Ectodermal cell (in vitro differentiated cells): ENCODE measurements around the gene ALKBH3.

Experiments
- H3K27ac ChIP-seq: 2 replicates; pipeline ENCODE4 v1.7.0; 2013; ENCODE audit warnings: mild to moderate bottlenecking, low read depth, low read length; ENCODE audit not compliant: insufficient read depth, poor library complexity, severe bottlenecking
- H3K27me3 ChIP-seq: 2 replicates; pipeline ENCODE4 v1.7.0; 2013; ENCODE audit warnings: mild to moderate bottlenecking, low read length; ENCODE audit not compliant: insufficient read depth, control insufficient read depth, poor library complexity, severe bottlenecking
- H3K36me3 ChIP-seq: one replicate; pipeline ENCODE4 v1.7.0; 2013; ENCODE audit warnings: low read length; ENCODE audit not compliant: control insufficient read depth, insufficient read depth
- H3K4me1 ChIP-seq: one replicate; pipeline ENCODE4 v1.7.0; 2013; ENCODE audit warnings: low read length; ENCODE audit not compliant: control insufficient read depth, insufficient read depth
- H3K4me3 ChIP-seq: 2 replicates; pipeline ENCODE4 v1.7.0; 2013; ENCODE audit warnings: low read depth, low read length, control low read depth; ENCODE audit not compliant: insufficient read depth
- H3K9me3 ChIP-seq: 2 replicates; pipeline ENCODE4 v1.7.0; 2013; ENCODE audit warnings: mild to moderate bottlenecking, low read length, moderate library complexity; ENCODE audit not compliant: control insufficient read depth
- WGBS, 2 experiments: methylation state at CpG; one replicate each; pipeline ENCODE4 v1.1.7; 2013; ENCODE audit warnings: missing lambda C conversion rate in 2 of 2; 5-methylcytosine and 5-hydroxymethylcytosine counted together

Gene ALKBH3

GRCh38 chr11:43927925-43928707 is 47.5 kb downstream of the ALKBH3 start:
- Histone ChIP-seq H3K9me3 (no peaks in the 10 kb centered on the region), H3K4me1 (peaks cover 33% of the 10 kb centered on the region), H3K36me3 (no peaks in the 10 kb centered on the region), H3K27ac (no peak overlapping the region), H3K27me3 (no peaks in the 10 kb centered on the region), H3K4me3 (no peak overlapping the region)
- WGBS, 2 experiments, result 95 to 96% methylated on average over 13 of the region's 13 CpGs

GRCh38 chr11:43928721-43929120 is 48.1 kb downstream of the ALKBH3 start:
- no peaks in the 10 kb centered on the region for H3K27me3 ChIP-seq
- no peak overlapping the region for H3K4me3 ChIP-seq
- no peaks in the 10 kb centered on the region for H3K9me3 ChIP-seq
- WGBS, 2 experiments, result 85 to 95% methylated on average over 4 of the region's 4 CpGs
- H3K27ac ChIP-seq, result no peak overlapping the region
- no peaks in the 10 kb centered on the region for H3K36me3 ChIP-seq
- H3K4me1 ChIP-seq, result peaks cover 30% of the 10 kb centered on the region

GRCh38 chr11:43930868-43931716 is 50.5 kb downstream of the ALKBH3 start:
- Histone ChIP-seq H3K4me3 (no peak overlapping the region), H3K4me1 (peaks cover 9% of the 10 kb centered on the region), H3K9me3 (no peaks in the 10 kb centered on the region), H3K27ac (no peak overlapping the region), H3K27me3 (no peaks in the 10 kb centered on the region), H3K36me3 (no peaks in the 10 kb centered on the region)
- WGBS, 2 experiments, result 87 to 88% methylated on average over 10 of the region's 10 CpGs

- Histone ChIP-seq H3K4me3 (no peak overlapping the region), H3K27ac (no peak overlapping the region), H3K9me3 (no peaks in the 10 kb centered on the region), H3K36me3 (no peaks in the 10 kb centered on the region), H3K4me1 (peaks cover 9% of the 10 kb centered on the region), H3K27me3 (no peaks in the 10 kb centered on the region)
- WGBS, 2 experiments, result 86 to 89% methylated on average over 4 of the region's 4 CpGs
Observed at GRCh38 chr11:43931717-43932039, 51.0 kb downstream of the ALKBH3 start.

GRCh38 chr11:43933226-43933607 is 52.6 kb downstream of the ALKBH3 start:
- no peaks in the 10 kb centered on the region for H3K27me3 ChIP-seq
- no peak overlapping the region for H3K27ac ChIP-seq
- H3K4me3 ChIP-seq, result no peak overlapping the region
- peaks cover 9% of the 10 kb centered on the region for H3K4me1 ChIP-seq
- 86 to 95% methylated on average over 1 of the region's 1 CpG for WGBS, 2 experiments
- H3K9me3 ChIP-seq, result no peaks in the 10 kb centered on the region
- H3K36me3 ChIP-seq, result no peaks in the 10 kb centered on the region

GRCh38 chr11:43933608-43934551 is 53.2 kb downstream of the ALKBH3 start:
- no peaks in the 10 kb centered on the region for H3K36me3 ChIP-seq
- WGBS, 2 experiments, result 69 to 71% methylated on average over 20 of the region's 20 CpGs
- H3K4me1 ChIP-seq, result peaks cover 9% of the 10 kb centered on the region
- no peaks in the 10 kb centered on the region for H3K27me3 ChIP-seq
- no peak overlapping the region for H3K27ac ChIP-seq
- H3K9me3 ChIP-seq, result no peaks in the 10 kb centered on the region
- H3K4me3 ChIP-seq, result no peak overlapping the region

GRCh38 chr11:43934601-43935423 is 54.2 kb downstream of the ALKBH3 start:
- H3K27me3 ChIP-seq, result no peaks in the 10 kb centered on the region
- peaks cover 9% of the 10 kb centered on the region for H3K4me1 ChIP-seq
- no peaks in the 10 kb centered on the region for H3K9me3 ChIP-seq
- WGBS, 2 experiments, result 89 to 91% methylated on average over 14 of the region's 14 CpGs
- H3K36me3 ChIP-seq, result no peaks in the 10 kb centered on the region
- no peak overlapping the region for H3K4me3 ChIP-seq
- no peak overlapping the region for H3K27ac ChIP-seq

- H3K4me1 ChIP-seq, result peaks cover 9% of the 10 kb centered on the region
- H3K27me3 ChIP-seq, result no peaks in the 10 kb centered on the region
- no peak overlapping the region for H3K4me3 ChIP-seq
- H3K9me3 ChIP-seq, result no peaks in the 10 kb centered on the region
- 92 to 95% methylated on average over 7 of the region's 7 CpGs for WGBS, 2 experiments
- no peak overlapping the region for H3K27ac ChIP-seq
- H3K36me3 ChIP-seq, result no peaks in the 10 kb centered on the region
Observed at GRCh38 chr11:43935424-43935979, 54.9 kb downstream of the ALKBH3 start.

- Histone ChIP-seq H3K4me3 (no peak overlapping the region), H3K4me1 (peaks cover 9% of the 10 kb centered on the region), H3K36me3 (no peaks in the 10 kb centered on the region), H3K27ac (no peak overlapping the region), H3K9me3 (no peaks in the 10 kb centered on the region), H3K27me3 (peaks cover 5% of the 10 kb centered on the region)
- 90 to 97% methylated on average over 7 of the region's 7 CpGs for WGBS, 2 experiments
Observed at GRCh38 chr11:43936076-43936475, 55.4 kb downstream of the ALKBH3 start.
